VCaP (cell line): ENCODE data around the gene SCRG1.
A peak's percentile ranks its signal among the peaks of the same experiment; 100 is the strongest.

Experiments used
- H3K27ac ChIP-seq: fragments of 450-650 bp; 2 replicates; pipeline ENCODE4 v1.5.1; 2017
- CTCF ChIP-seq: fragments of 450-650 bp; conservative IDR thresholded peaks from 2 replicates; pipeline ENCODE4 v1.5.1; 2017; ENCODE audit warnings: mild to moderate bottlenecking, moderate library complexity

Gene SCRG1

GRCh38 chr4:173371292-173372192 is 27.4 kb downstream of the SCRG1 start:
- peak overlapping the region; percentile 82 for H3K27ac ChIP-seq
- TF ChIP-seq CTCF, result no peak

DNA sequence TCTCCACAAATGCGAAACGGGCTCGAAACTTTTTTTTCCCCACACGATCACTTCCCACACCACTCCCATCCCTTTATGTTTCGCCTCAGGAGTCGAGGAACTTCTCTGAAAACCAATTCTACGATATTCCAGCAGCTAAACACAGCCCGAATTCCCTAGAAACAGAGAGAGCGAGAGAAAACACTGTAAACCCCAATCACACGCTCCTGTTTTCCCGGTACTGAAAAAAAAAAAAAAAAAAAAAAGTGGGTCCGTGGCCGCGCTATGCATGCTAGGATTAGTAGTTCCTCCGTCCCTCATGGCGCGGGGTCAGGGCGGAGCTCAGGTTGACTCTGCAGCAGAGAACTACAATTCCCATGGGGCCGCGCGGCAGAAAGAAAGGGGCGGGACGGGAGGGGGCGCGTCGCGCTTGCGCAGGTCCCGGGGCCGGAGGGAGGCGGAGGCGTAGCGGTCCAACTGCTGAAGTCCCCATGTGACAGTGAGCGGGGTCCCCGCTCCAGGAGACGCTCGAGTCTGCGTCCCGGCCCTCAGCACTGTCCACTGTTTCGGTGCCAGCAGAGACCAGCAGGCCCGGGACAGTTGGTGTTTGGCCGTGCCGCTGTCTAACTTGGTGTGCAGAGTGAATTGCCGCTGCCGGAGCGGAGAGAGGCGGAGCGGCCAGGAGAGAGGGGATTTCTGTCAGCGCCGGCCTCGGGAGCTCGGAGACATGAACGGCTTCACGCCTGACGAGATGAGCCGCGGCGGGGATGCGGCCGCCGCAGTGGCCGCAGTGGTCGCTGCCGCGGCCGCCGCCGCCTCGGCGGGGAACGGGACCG is 28.2 kb downstream of the SCRG1 start, which contains the start of gene SAP30:
Gene SAP30, plus strand, starts transcription at position 478 of the 815 bp plus-strand sequence. Its CDS starts 229 bp downstream, at position 707.
- peak within 1 kb of the TSS; percentile 82 for H3K27ac ChIP-seq
- no peak for TF ChIP-seq CTCF

DNA sequence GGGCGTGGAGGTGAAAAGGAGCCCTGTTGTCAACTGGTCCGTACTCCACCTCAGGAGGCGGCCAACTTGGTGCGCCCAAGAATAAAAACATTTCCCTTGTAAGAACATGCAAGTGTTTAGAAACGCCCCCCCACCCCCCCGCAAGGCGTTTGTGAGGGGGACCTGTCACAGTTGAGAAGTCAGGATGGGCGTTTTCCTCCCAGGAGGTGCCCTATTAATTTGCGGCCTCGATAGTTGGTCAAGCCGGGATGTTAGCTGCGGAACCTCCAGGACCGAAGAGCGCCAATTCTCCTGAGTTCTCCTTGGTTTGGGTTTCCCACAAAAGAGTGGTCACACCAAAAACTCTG is 28.8 kb downstream of the SCRG1 start:
- no peak for TF ChIP-seq CTCF
- H3K27ac ChIP-seq, result peak overlapping the region; percentile 82

DNA sequence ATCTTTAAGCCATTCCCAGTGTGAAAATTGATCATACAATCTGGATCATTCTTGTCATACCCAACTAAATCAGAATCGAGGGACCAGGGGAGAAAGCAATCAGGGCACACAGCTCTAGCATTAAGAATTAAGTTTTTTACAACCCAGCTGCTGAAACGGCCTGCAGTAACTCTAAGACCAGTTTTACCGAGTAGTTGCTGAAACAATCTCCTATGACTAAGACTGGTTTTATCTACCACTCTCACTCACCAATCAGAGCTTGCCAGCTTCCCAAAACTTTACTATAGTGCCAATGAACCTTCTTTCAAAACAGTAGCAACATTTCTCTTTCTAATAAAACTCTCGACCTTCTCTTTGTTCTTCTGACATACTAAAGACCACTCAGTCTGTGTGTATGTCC is 31.0 kb downstream of the SCRG1 start:
- no peak overlapping the region for H3K27ac ChIP-seq
- no peak for TF ChIP-seq CTCF

DNA sequence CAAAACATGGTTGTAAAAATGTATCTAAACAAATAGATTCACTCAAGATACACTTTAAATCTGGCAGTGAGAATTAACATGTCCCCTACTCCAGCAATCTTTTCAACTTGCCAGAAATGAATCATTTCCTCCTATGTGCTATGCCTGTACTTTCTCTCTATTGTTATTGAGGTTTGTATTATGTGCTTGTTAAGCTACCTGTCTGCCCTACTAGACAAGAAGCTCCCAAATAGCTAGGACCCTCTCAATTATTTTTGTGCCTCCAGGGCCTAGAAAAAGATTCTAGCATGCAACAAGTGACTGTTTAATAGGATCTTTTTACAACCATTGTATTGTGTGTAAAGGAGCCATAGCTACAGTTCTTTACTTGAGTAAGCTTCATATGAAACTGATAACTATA is 31.6 kb downstream of the SCRG1 start:
- H3K27ac ChIP-seq, result no peak overlapping the region
- no peak for TF ChIP-seq CTCF

DNA sequence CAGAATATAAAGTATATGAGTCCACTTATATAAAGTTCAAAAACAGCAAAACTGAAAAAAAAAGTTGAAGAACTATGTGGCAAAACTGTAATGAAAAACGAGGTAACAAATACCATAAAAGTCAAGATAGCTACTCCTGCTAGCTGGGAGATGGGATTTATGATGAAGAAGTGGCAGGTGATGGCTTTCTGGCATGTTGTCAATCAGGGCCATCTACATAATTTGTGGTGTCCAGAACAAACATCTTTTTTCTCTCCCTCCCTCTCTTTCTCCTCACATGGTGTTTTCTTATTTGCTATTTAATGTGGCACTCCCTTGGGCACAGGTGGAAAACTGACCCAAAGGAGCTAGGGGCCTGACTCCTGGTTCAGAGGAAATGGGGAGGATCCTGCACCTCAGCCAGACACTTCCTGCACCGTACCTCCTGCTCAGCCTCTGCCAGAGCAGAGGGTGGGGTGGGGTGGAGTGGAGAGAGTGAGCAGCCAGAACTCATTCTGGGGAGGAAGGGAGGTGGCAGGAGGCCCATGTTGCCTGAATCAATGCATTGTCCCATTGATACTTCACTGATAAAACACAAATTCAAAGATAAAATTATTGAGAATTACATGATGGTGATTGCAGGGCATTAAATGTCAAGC is 33.4 kb downstream of the SCRG1 start:
- TF ChIP-seq CTCF, result no peak

DNA sequence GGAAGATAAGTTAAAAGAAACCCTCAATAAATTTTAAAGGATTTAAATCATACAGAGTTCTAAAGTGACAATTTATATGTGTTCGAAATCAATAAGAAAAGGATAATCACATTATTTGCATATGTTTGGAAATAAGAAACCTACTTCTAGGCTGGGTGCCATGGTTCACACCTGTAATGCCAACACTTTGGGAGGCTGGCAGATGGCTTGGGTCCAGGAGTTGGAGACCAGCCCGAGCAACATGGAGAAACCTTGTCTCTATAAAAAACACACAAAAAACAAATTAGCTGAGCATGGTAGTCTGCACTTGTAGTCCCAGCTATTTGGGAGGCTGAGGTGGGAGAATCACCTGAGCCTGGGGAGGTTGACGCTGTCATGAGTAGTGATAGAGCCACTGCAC is 36.2 kb downstream of the SCRG1 start:
- H3K27ac ChIP-seq, result no peak overlapping the region
- no peak for TF ChIP-seq CTCF

More for the DNA sequence above, 33.4 kb downstream of the SCRG1 start:
- H3K27ac ChIP-seq, result no peak overlapping the region
